D721Med (cell line): ENCODE results near the gene SPG21.

ENCODE experiments used
- DNase-seq: peaks from one replicate; pipeline ENCODE4 v3.0.0; 2011; ENCODE audit warnings: low spot score; ENCODE audit not compliant: insufficient read length
- FAIRE-seq: peaks from 2 replicates; lab custom pipeline; 2011; peaks lifted over from hg19 to GRCh38; lab: Jason Lieb, UNC
- CTCF ChIP-seq: IDR thresholded peaks from 2 replicates; pipeline ENCODE4 v1.5.1; 2012; ENCODE audit warnings: mild to moderate bottlenecking, control low read depth; ENCODE audit not compliant: insufficient read depth; ENCODE audit errors: missing control alignments

SPG21 gene

GRCh38 chr15:64917211-64917610, 72.5 kb downstream of the SPG21 start:
- FAIRE-seq: no peak

GRCh38 chr15:64916365-64916764, 73.3 kb downstream of the SPG21 start:
- DNase-seq (no peak), FAIRE-seq (no peak)
- TF ChIP-seq CTCF: no peak

More at GRCh38 chr15:64917211-64917610, 72.5 kb downstream of the SPG21 start:
- DNase-seq: no peak
- TF ChIP-seq CTCF: no peak

- FAIRE-seq (no peak), DNase-seq (no peak)
- no peak for TF ChIP-seq CTCF
Observed at GRCh38 chr15:64915518-64916227, 74.0 kb downstream of the SPG21 start.
